ENCODE data around the gene RTN4RL1. TPM values are rescaled to one million over a fixed set of nuclear protein-coding genes. Genes with fewer than 3 reads are reported as not detected.

Gene RTN4RL1
- total RNA-seq, 1 donor, result 1.1 TPM

DNA sequence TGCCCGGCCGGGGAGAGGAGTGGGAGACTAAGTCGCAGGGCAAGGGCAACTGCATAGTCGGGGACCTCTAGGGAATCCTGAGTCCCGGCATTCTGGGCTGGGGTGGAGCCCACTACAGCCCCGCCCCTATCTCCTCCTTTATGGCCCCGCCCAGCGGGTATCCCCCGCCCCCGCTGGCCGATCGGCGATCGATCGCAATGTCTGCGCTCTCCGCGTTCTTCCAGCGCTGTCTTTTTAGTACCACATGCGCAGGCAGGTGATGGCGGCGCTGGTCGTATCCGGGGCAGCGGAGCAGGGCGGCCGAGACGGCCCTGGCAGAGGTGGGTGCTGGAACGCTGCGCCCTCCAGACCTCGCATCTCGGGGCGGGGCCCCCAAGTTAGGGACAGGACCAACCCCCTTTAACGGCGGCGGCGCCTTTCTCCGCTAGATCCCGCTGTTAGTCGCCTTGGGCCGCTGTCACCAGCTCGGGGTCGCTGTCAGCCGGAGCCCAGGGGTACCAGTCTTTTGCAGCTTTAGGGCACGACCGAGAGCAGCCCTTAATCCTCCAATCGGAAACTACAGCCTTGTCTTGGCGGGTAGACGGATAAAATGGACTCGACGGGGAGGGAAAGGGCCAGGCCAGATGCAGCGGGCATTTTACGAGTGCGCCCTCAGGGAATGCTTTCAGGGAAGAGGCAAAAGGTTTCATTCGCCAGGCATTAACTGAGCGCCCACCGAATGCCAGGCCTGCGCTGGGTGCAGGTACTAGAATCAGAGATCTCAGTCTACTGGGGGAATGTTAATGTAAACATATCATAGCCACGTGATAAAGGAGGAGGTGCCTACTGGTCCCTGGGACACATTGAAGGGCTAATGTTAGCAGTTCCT is 5.0 kb upstream of the RTN4RL1 start, which contains the start of gene DPH1:
Gene DPH1, plus strand, starts transcription at position 243 of the 868 bp plus-strand sequence. Its CDS starts 17 bp downstream, at position 260.
- no peaks in the 10 kb centered on the region for H4K20me1 ChIP-seq (ENCODE audit: insufficient read depth, low read length)
- H3K27ac ChIP-seq (ENCODE audit: low read depth, low read length), result peak within 1 kb of the TSS; percentile 92
- no peaks in the 10 kb centered on the region for H3K9me3 ChIP-seq (ENCODE audit: low read depth, low read length)
- peaks cover 6% of the 10 kb centered on the region for H3K27me3 ChIP-seq (ENCODE audit: insufficient read depth, low read length)
- H3K4me1 ChIP-seq (ENCODE audit: insufficient read depth, low read length), result peaks cover 55% of the 10 kb centered on the region
- DNase-seq (ENCODE audit: insufficient read length, low spot score, missing footprints), result peak; percentile 99
- TF ChIP-seq, protein P1, sequence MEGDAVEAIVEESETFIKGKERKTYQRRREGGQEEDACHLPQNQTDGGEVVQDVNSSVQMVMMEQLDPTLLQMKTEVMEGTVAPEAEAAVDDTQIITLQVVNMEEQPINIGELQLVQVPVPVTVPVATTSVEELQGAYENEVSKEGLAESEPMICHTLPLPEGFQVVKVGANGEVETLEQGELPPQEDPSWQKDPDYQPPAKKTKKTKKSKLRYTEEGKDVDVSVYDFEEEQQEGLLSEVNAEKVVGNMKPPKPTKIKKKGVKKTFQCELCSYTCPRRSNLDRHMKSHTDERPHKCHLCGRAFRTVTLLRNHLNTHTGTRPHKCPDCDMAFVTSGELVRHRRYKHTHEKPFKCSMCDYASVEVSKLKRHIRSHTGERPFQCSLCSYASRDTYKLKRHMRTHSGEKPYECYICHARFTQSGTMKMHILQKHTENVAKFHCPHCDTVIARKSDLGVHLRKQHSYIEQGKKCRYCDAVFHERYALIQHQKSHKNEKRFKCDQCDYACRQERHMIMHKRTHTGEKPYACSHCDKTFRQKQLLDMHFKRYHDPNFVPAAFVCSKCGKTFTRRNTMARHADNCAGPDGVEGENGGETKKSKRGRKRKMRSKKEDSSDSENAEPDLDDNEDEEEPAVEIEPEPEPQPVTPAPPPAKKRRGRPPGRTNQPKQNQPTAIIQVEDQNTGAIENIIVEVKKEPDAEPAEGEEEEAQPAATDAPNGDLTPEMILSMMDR (IDR thresholded peaks at IDR 0.05; ENCODE audit: extremely low read depth, low read depth, low read length), result no peak
- peak within 1 kb of the TSS; percentile 100 for H3K4me3 ChIP-seq (ENCODE audit: insufficient read depth, low read length)
- peak within 1 kb of the TSS; percentile 86 for H2AFZ ChIP-seq (ENCODE audit: low read length)
- H3K36me3 ChIP-seq (ENCODE audit: insufficient read depth, low read length), result no peaks in the 10 kb centered on the region
- H3K4me2 ChIP-seq (ENCODE audit: insufficient read depth, low read length), result peak within 1 kb of the TSS; percentile 85
- H3K79me2 ChIP-seq (ENCODE audit: insufficient read depth, low read length), result peaks cover 24% of the 10 kb centered on the region

DNA sequence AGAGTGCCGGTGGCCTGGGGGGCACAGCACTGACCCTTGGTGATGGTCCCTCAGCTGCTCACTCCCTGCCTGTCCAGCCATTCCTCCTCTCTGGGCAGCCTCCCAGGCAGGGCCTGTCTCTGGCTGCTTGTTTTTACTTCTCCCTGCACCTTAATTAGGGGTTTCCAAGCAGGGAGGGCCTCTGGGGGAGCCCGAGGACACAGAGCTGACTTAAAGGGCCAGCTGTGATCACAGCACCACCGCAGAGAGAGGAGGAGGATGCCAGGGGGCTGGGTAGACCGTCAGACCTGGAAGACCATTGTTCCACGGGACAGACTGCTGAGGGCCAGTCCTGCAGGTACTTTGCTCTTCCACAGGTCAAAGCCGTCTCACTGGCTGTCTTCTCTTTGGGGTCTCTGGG is 3.6 kb upstream of the RTN4RL1 start:
- no peak overlapping the region for H3K27ac ChIP-seq (ENCODE audit: low read depth, low read length)
- no peaks in the 10 kb centered on the region for H3K9me3 ChIP-seq (ENCODE audit: low read depth, low read length)
- H3K4me3 ChIP-seq (ENCODE audit: insufficient read depth, low read length), result no peak overlapping the region
- no peaks in the 10 kb centered on the region for H4K20me1 ChIP-seq (ENCODE audit: insufficient read depth, low read length)
- H3K27me3 ChIP-seq (ENCODE audit: insufficient read depth, low read length), result peaks cover 20% of the 10 kb centered on the region
- no peaks in the 10 kb centered on the region for H3K36me3 ChIP-seq (ENCODE audit: insufficient read depth, low read length)
- H3K79me2 ChIP-seq (ENCODE audit: insufficient read depth, low read length), result peaks cover 24% of the 10 kb centered on the region
- H3K4me1 ChIP-seq (ENCODE audit: insufficient read depth, low read length), result peaks cover 56% of the 10 kb centered on the region
- peak; percentile 90 for DNase-seq (ENCODE audit: insufficient read length, low spot score, missing footprints)
- H2AFZ ChIP-seq (ENCODE audit: low read length), result peak overlapping the region; percentile 18
- H3K4me2 ChIP-seq (ENCODE audit: insufficient read depth, low read length), result peak overlapping the region; percentile 85
- TF ChIP-seq, protein P1 (IDR thresholded peaks at IDR 0.05; ENCODE audit: extremely low read depth, low read depth, low read length), result peak; percentile 35

DNA sequence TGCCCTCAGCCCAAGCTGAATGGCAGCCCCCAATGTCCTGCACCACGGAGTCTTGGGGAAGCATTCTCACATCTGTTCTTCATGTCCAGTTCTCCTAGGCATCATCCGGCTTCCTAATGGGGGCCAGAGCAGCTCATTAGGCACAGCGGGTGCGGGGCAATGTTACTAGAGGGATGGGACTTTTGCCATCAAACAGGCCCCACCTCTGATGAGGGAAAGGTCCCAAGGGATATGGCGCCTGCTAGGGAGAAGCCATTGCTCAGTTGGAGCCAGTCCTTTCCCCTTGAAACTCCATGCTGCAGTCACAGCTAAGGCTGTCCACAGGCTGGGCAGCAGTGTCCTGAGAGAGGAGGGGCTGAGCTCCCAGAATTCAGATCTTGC is 3.1 kb upstream of the RTN4RL1 start:
- Histone ChIP-seq H3K4me2 (ENCODE audit: insufficient read depth, low read length) (peak overlapping the region; percentile 85), H4K20me1 (ENCODE audit: insufficient read depth, low read length) (no peaks in the 10 kb centered on the region), H2AFZ (ENCODE audit: low read length) (peak overlapping the region; percentile 18), H3K4me1 (ENCODE audit: insufficient read depth, low read length) (peaks cover 51% of the 10 kb centered on the region), H3K79me2 (ENCODE audit: insufficient read depth, low read length) (peaks cover 21% of the 10 kb centered on the region), H3K4me3 (ENCODE audit: insufficient read depth, low read length) (no peak overlapping the region), H3K27ac (ENCODE audit: low read depth, low read length) (no peak overlapping the region), H3K36me3 (ENCODE audit: insufficient read depth, low read length) (no peaks in the 10 kb centered on the region), H3K27me3 (ENCODE audit: insufficient read depth, low read length) (peaks cover 24% of the 10 kb centered on the region), H3K9me3 (ENCODE audit: low read depth, low read length) (no peaks in the 10 kb centered on the region)
- DNase-seq (ENCODE audit: insufficient read length, low spot score, missing footprints), result peak; percentile 64
- TF ChIP-seq, protein P1 (IDR thresholded peaks at IDR 0.05; ENCODE audit: extremely low read depth, low read depth, low read length), result no peak

DNA sequence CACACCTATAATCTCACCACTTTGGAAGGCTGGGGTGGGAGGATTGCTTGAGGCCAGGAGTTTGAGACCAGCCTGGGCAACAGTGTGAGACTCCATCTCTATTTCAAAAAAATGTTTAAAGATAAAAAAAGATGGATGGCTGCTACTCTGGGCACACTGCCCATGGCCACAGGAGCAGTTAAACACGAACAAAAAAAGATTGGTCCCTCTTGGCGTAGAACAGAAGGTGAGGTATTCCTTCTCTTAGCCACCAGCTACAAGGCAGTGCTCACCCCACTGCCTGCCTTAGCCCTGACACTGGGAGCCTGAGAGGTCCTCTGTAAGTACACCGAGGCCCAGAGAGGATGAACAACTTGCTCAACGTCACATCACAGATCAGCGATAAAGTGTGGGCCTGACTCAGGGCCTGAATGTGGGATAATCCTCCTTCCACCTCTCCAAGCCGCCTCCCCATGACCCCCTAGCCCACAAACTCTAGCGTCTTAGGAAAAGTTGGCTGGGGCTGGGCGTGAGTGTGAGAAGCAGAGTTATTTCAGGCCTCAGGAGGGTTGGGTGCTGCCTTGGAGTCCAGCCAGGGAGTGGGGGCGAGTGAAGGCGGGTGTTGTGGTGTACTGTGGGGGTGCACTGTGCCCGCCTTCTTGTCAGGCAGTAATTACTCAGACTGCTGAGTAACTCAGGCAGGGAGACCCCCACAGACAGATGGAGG is 2.5 kb upstream of the RTN4RL1 start:
- no peaks in the 10 kb centered on the region for H3K36me3 ChIP-seq (ENCODE audit: insufficient read depth, low read length)
- H3K4me2 ChIP-seq (ENCODE audit: insufficient read depth, low read length), result peak overlapping the region; percentile 85
- H4K20me1 ChIP-seq (ENCODE audit: insufficient read depth, low read length), result no peaks in the 10 kb centered on the region
- H2AFZ ChIP-seq (ENCODE audit: low read length), result peak overlapping the region; percentile 18
- peaks cover 21% of the 10 kb centered on the region for H3K79me2 ChIP-seq (ENCODE audit: insufficient read depth, low read length)
- H3K27ac ChIP-seq (ENCODE audit: low read depth, low read length), result no peak overlapping the region
- H3K27me3 ChIP-seq (ENCODE audit: insufficient read depth, low read length), result peaks cover 29% of the 10 kb centered on the region
- peaks cover 46% of the 10 kb centered on the region for H3K4me1 ChIP-seq (ENCODE audit: insufficient read depth, low read length)
- peak; percentile 86 for DNase-seq (ENCODE audit: insufficient read length, low spot score, missing footprints)
- H3K4me3 ChIP-seq (ENCODE audit: insufficient read depth, low read length), result no peak overlapping the region
- H3K9me3 ChIP-seq (ENCODE audit: low read depth, low read length), result no peaks in the 10 kb centered on the region
- TF ChIP-seq, protein P1 (IDR thresholded peaks at IDR 0.05; ENCODE audit: extremely low read depth, low read depth, low read length), result no peak
